GM12873 (cell line): Measurements from ENCODE around the gene GREM1.

Experiments
- CTCF ChIP-seq: IDR thresholded peaks from 2 replicates; pipeline ENCODE4 v1.5.1; 2012; ENCODE audit warnings: low read depth, mild to moderate bottlenecking, moderate library complexity, low read length, control low read depth; ENCODE audit not compliant: insufficient read depth; ENCODE audit errors: missing control alignments

Gene GREM1

GRCh38 chr15:32722136-32722535, 4.3 kb downstream of the GREM1 start:
- no peak for TF ChIP-seq CTCF

GRCh38 chr15:32723171-32723948, 5.6 kb downstream of the GREM1 start:
- TF ChIP-seq CTCF = no peak

GRCh38 chr15:32729700-32730395, 12.0 kb downstream of the GREM1 start:
- no peak for TF ChIP-seq CTCF

GRCh38 chr15:32730677-32731654, 13.2 kb downstream of the GREM1 start:
- TF ChIP-seq CTCF = no peak

- no peak for TF ChIP-seq CTCF
Observed at GRCh38 chr15:32732574-32733157, 14.9 kb downstream of the GREM1 start.

- no peak for TF ChIP-seq CTCF
Observed at GRCh38 chr15:32733281-32733680, 15.5 kb downstream of the GREM1 start.
